SK-N-MC (cell line): ENCODE results near the gene CD99L2.

Experiments used
- FOXP2 ChIP-seq: optimal IDR thresholded peaks from 2 replicates; pipeline ENCODE3; 2011; ENCODE audit warnings: mild to moderate bottlenecking, moderate library complexity; ENCODE audit not compliant: insufficient read depth; ENCODE audit errors: extremely low read length, control extremely low read depth
- POLR2AphosphoS5 ChIP-seq: IDR thresholded peaks from 2 replicates; pipeline ENCODE4 v1.6.1; 2012; ENCODE audit warnings: mild to moderate bottlenecking, low read depth, low read length, borderline replicate concordance

GRCh38 chrX:150926791-150927190, 28.3 kb upstream of the CD99L2 start:
- TF ChIP-seq POLR2AphosphoS5 (no peak), FOXP2 (no peak)
